ENCODE measurements around the gene CDH1.

- TF ChIP-seq CTCF (conservative IDR thresholded peaks at IDR 0.05) (no peak), ZFX (IDR thresholded peaks at IDR 0.05) (no peak)
These were observed 3.5 kb upstream of the CDH1 start for GRCh38 chr16:68733570-68733969.

Data from C4-2B (cell line).